ENCODE data around the gene FRMD5.

The FRMD5 gene

DNA sequence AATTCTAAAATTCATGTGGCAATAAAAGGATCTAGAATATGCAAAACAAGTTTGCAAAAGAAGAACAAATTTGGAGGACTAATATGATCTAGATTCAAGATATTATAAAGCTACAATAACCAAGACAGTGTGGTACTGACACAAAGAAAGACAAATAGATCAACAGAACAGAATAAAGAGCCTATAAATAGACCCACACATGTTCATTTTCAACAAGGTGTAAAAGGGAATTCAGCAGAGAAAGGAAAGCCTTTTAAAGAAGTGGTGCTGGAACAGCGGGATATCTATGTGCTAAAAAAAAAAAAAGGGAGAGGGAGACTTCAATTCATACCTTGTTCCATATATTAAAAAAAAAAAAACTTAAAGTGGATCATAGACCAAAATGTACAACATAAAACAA is 219.3 kb downstream of the FRMD5 start:
- FAIRE-seq, result no peak
- no peak for DNase-seq (ENCODE audit: insufficient read length, low spot score)
- no peak for TF ChIP-seq POLR2A (IDR thresholded peaks at IDR 0.05; ENCODE audit: low read depth, low read length)

DNA sequence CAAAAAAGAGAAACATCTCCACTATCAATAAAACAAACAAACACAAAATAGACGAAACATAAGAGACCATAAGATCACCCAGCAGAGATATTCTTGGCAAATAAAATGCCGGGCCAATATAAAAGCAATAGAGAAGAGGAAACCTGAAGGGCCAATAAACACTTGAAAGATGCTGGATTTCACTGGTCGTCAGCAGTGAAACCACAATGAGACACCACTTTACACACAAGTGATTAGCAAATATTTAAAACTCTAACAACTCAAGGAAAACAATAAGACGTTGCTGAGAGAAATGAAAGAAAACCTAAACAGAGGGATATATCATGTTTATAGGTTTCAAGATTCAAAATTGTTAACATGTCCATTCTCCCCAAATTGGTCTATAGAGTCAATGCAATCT is 219.7 kb downstream of the FRMD5 start:
- no peak for DNase-seq (ENCODE audit: insufficient read length, low spot score)
- no peak for FAIRE-seq
- no peak for TF ChIP-seq POLR2A (IDR thresholded peaks at IDR 0.05; ENCODE audit: low read depth, low read length)

DNA sequence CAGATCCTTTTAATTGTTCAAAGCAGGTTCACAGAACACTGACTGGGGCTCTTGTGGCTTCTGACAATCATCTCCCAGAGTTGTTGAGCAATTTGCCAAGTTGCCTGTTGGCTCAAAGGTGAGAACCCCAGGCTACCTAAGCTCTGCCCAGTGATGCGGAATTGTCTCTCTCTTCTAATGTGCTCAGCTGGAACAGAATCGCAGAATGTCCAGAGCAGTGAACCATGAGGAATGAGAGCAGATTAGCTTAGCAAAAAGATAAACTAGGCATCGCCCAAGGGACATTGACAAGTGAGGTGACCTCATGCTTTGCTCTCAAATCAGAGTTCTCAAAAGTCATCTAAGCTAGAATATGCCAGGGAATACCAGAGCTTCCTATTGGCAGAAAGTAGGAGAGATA is 220.2 kb downstream of the FRMD5 start:
- no peak for TF ChIP-seq POLR2A (IDR thresholded peaks at IDR 0.05; ENCODE audit: low read depth, low read length)
- DNase-seq (ENCODE audit: insufficient read length, low spot score) (no peak), FAIRE-seq (no peak)

DNA sequence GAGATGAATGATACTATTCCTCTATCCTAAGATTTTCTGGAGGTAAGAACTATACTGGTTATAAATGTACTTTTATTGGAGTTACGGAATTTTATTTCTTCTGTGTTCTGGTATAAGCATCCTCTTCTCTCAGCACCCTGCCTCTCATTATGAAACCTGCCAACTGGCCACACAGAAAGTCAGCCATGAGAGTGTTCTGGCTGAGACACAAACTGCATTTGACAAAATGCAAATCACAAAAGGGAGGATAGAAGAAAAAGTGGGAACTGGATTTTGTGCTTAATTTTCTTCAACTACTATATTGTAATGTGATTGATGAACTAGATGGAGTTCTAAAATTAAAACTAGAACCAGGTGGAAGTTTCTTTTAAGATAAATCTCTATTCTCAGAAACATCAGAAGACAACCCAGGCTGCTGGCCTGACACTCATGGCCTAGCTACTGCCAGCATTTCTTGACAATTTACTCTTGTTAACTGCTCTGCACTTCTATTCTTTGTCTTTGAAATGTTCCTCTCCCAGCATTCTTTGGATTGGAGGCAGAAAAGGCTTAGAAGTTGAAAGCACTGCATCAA is 225.2 kb downstream of the FRMD5 start:
- no peak for TF ChIP-seq POLR2A (IDR thresholded peaks at IDR 0.05; ENCODE audit: low read depth, low read length)

GRCh38 chr15:43968551-43968950 is 226.5 kb downstream of the FRMD5 start:
- FAIRE-seq (no peak), DNase-seq (ENCODE audit: insufficient read length, low spot score) (no peak)
- TF ChIP-seq POLR2A (IDR thresholded peaks at IDR 0.05; ENCODE audit: low read depth, low read length), result no peak

More for the DNA sequence above, 225.2 kb downstream of the FRMD5 start:
- no peak for FAIRE-seq
- DNase-seq (ENCODE audit: insufficient read length, low spot score), result no peak

GRCh38 chr15:43966646-43967045 is 228.4 kb downstream of the FRMD5 start:
- FAIRE-seq, result peak; percentile 86
- DNase-seq (ENCODE audit: insufficient read length, low spot score), result no peak
- TF ChIP-seq POLR2A (IDR thresholded peaks at IDR 0.05; ENCODE audit: low read depth, low read length), result no peak

DNA sequence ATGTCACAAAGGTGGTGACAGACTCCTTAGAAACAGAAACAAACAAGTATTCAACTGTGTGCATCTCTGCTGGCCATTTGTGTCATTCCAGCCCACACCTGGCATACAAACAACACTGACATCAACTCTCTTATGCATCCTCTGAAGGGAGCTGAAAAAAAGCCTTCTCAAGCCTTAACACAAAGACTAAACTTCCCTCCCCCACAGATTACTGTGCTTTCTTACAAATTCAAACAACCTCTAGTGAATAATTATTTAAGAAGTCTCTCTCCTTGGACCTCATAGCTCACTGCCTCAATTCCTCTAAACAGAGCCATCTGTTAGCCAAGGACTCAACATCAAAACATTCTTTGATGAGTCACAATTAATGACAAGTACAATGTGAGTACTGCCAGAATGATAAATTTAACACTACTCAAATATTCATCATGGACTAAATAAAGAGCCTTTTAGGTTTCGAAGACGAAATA is 236.2 kb downstream of the FRMD5 start:
- peak; percentile 92 for FAIRE-seq

DNA sequence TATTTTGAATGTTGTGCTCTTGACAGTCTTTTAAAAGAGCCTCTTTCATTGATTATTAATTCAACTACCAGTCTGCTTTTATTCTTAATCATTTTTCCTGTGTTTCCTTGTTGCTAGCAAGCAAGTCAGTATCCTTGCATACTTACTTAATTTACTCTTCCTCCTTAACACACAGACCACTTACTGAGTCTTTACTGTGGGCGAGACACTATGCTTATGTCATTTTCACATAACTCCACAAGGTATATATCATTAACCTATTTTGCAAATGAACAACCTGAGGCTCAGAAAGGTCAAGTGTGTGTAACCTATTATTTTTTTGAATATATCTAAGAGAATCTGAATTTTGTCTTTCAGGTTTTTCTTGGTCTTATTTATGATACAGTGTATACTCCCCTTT is 237.3 kb downstream of the FRMD5 start:
- FAIRE-seq, result no peak
- DNase-seq (ENCODE audit: insufficient read length, low spot score), result no peak
- no peak for TF ChIP-seq POLR2A (IDR thresholded peaks at IDR 0.05; ENCODE audit: low read depth, low read length)

More for the DNA sequence above, 236.2 kb downstream of the FRMD5 start:
- no peak for DNase-seq (ENCODE audit: insufficient read length, low spot score)
- no peak for TF ChIP-seq POLR2A (IDR thresholded peaks at IDR 0.05; ENCODE audit: low read depth, low read length)

- no peak for DNase-seq (ENCODE audit: insufficient read length, low spot score)
- TF ChIP-seq POLR2A (IDR thresholded peaks at IDR 0.05; ENCODE audit: low read depth, low read length), result no peak
- no peak for FAIRE-seq
These were observed 239.9 kb downstream of the FRMD5 start for GRCh38 chr15:43955140-43955539.

- DNase-seq (ENCODE audit: insufficient read length, low spot score) (no peak), FAIRE-seq (peak; percentile 70)
- no peak for TF ChIP-seq POLR2A (IDR thresholded peaks at IDR 0.05; ENCODE audit: low read depth, low read length)
These were observed 240.9 kb downstream of the FRMD5 start for GRCh38 chr15:43954181-43954621.

- no peak for TF ChIP-seq POLR2A (IDR thresholded peaks at IDR 0.05; ENCODE audit: low read depth, low read length)
- DNase-seq (ENCODE audit: insufficient read length, low spot score) (no peak), FAIRE-seq (no peak)
These were observed 241.7 kb downstream of the FRMD5 start for GRCh38 chr15:43953402-43953801.

DNA sequence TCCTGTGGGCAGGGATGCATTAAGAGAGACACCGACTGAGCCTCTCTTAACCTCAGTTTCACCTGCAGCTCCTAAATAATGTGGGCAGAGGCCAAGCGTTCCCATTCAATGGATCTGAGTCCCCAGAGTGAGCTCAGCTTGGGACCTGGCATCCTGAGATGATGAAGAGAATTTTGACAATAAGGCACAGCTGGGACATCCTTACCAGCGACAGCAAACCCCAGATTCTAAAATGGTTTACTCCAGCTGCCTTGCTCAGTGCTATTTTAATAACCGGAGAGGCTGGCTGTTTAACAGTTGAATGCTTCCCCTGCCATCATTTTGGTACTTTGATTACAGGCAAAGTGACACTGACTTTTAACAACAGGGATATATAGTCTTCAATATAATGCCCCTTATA is 244.5 kb downstream of the FRMD5 start:
- DNase-seq (ENCODE audit: insufficient read length, low spot score) (no peak), FAIRE-seq (no peak)
- no peak for TF ChIP-seq POLR2A (IDR thresholded peaks at IDR 0.05; ENCODE audit: low read depth, low read length)

- no peak for TF ChIP-seq POLR2A (IDR thresholded peaks at IDR 0.05; ENCODE audit: low read depth, low read length)
- DNase-seq (ENCODE audit: insufficient read length, low spot score) (no peak), FAIRE-seq (no peak)
These were observed 246.3 kb downstream of the FRMD5 start for GRCh38 chr15:43948691-43949325.

DNA sequence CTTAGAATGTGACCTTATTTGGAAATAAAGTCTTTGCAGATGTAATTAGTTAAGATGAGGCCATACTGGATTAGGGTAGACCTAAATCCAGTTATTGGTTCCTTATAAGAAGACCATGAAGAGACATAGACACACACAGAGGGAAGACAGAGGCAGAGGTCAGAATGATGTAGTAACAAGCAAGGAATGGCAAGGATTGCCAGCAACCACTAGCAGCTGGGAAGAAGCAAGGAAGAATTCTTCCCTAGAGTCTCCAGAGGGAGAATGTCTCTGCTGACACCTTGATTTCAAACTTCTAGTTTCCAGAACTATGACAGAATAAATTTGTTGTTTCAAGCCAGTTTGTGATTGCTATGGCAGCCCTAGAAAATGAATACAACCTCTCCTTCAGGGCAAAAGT is 251.6 kb downstream of the FRMD5 start:
- no peak for TF ChIP-seq POLR2A (IDR thresholded peaks at IDR 0.05; ENCODE audit: low read depth, low read length)
- FAIRE-seq, result no peak
- no peak for DNase-seq (ENCODE audit: insufficient read length, low spot score)

GRCh38 chr15:43942194-43942593 is 252.9 kb downstream of the FRMD5 start:
- DNase-seq (ENCODE audit: insufficient read length, low spot score) (no peak), FAIRE-seq (no peak)
- no peak for TF ChIP-seq POLR2A (IDR thresholded peaks at IDR 0.05; ENCODE audit: low read depth, low read length)

Data from H54 (cell line).